ENCODE results near the gene ARMC8.

Gene ARMC8

GRCh38 chr3:138199851-138200250 is 12.8 kb downstream of the ARMC8 start:
- no peak for FAIRE-seq

- FAIRE-seq, result no peak
These were observed 13.3 kb downstream of the ARMC8 start for GRCh38 chr3:138200424-138200823.

GRCh38 chr3:138202945-138203701 is 16.0 kb downstream of the ARMC8 start:
- no peak for FAIRE-seq

- no peak for FAIRE-seq
These were observed 16.8 kb downstream of the ARMC8 start for GRCh38 chr3:138203938-138204337.

- no peak for FAIRE-seq
These were observed 18.4 kb downstream of the ARMC8 start for GRCh38 chr3:138205527-138205926.

- no peak for FAIRE-seq
These were observed 19.1 kb downstream of the ARMC8 start for GRCh38 chr3:138206196-138206595.

GRCh38 chr3:138210528-138210927 is 23.4 kb downstream of the ARMC8 start:
- no peak for FAIRE-seq

GRCh38 chr3:138213398-138214085 is 26.4 kb downstream of the ARMC8 start:
- FAIRE-seq, result no peak

- FAIRE-seq, result no peak
These were observed 32.2 kb downstream of the ARMC8 start for GRCh38 chr3:138219255-138219654.

GRCh38 chr3:138220242-138220641 is 33.1 kb downstream of the ARMC8 start:
- FAIRE-seq, result no peak

- FAIRE-seq, result no peak
These were observed 33.7 kb downstream of the ARMC8 start for GRCh38 chr3:138220788-138221187.

- no peak for FAIRE-seq
These were observed 35.2 kb downstream of the ARMC8 start for GRCh38 chr3:138222131-138222941.

GRCh38 chr3:138222942-138223287 is 35.8 kb downstream of the ARMC8 start:
- FAIRE-seq, result no peak

GRCh38 chr3:138227650-138228049 is 40.5 kb downstream of the ARMC8 start:
- no peak for FAIRE-seq

- no peak for FAIRE-seq
These were observed 43.4 kb downstream of the ARMC8 start for GRCh38 chr3:138230525-138230924.

GRCh38 chr3:138232705-138233364 is 45.7 kb downstream of the ARMC8 start:
- FAIRE-seq, result no peak

GRCh38 chr3:138234401-138235179 is 47.5 kb downstream of the ARMC8 start:
- FAIRE-seq, result no peak

GRCh38 chr3:138238711-138239110 is 51.6 kb downstream of the ARMC8 start:
- FAIRE-seq, result no peak

- FAIRE-seq, result no peak
These were observed 54.0 kb downstream of the ARMC8 start for GRCh38 chr3:138241061-138241460.

- FAIRE-seq, result no peak
These were observed 54.6 kb downstream of the ARMC8 start for GRCh38 chr3:138241676-138242075.

- no peak for FAIRE-seq
These were observed 55.4 kb downstream of the ARMC8 start for GRCh38 chr3:138242466-138242865.

GRCh38 chr3:138245026-138245425 is 57.9 kb downstream of the ARMC8 start:
- FAIRE-seq, result no peak

Measured in colon (tissue), 2 donors.